ENCODE results near the gene GCAT. TPM values are rescaled to one million over a fixed set of nuclear protein-coding genes. Genes with fewer than 3 reads are reported as not detected.
"Not testable (repeated sequence)": the region's sequence is repeated elsewhere in the genome, so short reads cannot be mapped to it uniquely, and the experiment has no call there.

The GCAT gene
- polyA plus RNA-seq, 1 of the 3 experiments (the other 2 are of a cell fraction) = 24.2 TPM

- Histone ChIP-seq H3K36me3 (replicated peaks in 1 of 2; ENCODE audit: control insufficient read depth in 1 of 2, insufficient read depth in 2 of 2, low read length in 1 of 2) (no peaks in the 10 kb centered on the region), H3K27ac (ENCODE audit: low read depth in 2 of 2, low read length in 1 of 2) (no peak overlapping the region), H3K27me3 (ENCODE audit: insufficient read depth) (no peaks in the 10 kb centered on the region), H3K4me1 (ENCODE audit: control insufficient read depth in 1 of 2, insufficient read depth in 2 of 2, low read depth in 1 of 2, low read length in 1 of 2) (peaks cover 0 to 2% of the 10 kb centered on the region in 2 experiments; a peak in 1 of 4 replicates), H2AFZ (ENCODE audit: low read depth) (no peak overlapping the region), H3F3A (replicated peaks; ENCODE audit: insufficient read depth) (no peaks in the 10 kb centered on the region), H3K9me3 (no peaks in the 10 kb centered on the region), H3K4me2 (no peak overlapping the region), H3K79me2 (ENCODE audit: insufficient read depth) (no peaks in the 10 kb centered on the region), H3K4me3 (ENCODE audit: low read depth in 2 of 2, low read length in 1 of 2) (no peak overlapping the region), H3K9me2 (no peaks in the 10 kb centered on the region), H3K9ac (no peak overlapping the region), H4K20me1 (ENCODE audit: insufficient read depth) (no peaks in the 10 kb centered on the region)
- WGBS (ENCODE audit: low lambda C conversion rate) = 64% methylated on average over 3 of the region's 3 CpGs
- POLR2A ChIA-PET = no interaction called here
- CTCF ChIA-PET = interaction anchor here (0.9 to 1.0 kb wide), 2 partner anchors 13 to 21 kb away, joined by 3 read pairs; no protein-coding TSS in a partner anchor
- no peak for DNase-seq
- TF ChIP-seq NRF1 (IDR thresholded peaks at IDR 0.05; ENCODE audit: low read depth, low read length) (no peak), GATA2 (CRISPR knock-in tag; IDR thresholded peaks at IDR 0.05) (no peak), MEF2A (IDR thresholded peaks at IDR 0.05; ENCODE audit: borderline replicate concordance, low read depth) (no peak), FOXM1 (IDR thresholded peaks at IDR 0.05; ENCODE audit: low read depth) (no peak), RCOR1 (IDR thresholded peaks at IDR 0.05; ENCODE audit: low read length) (no peak), ELF1 (IDR thresholded peaks at IDR 0.05) (no peak), CHD2 (IDR thresholded peaks at IDR 0.05; ENCODE audit: low read length, partially characterized antibody) (no peak), EP300 (IDR thresholded peaks at IDR 0.05; ENCODE audit: borderline replicate concordance in 1 of 2, low read depth in 1 of 2, low read length in 1 of 2) (no peak), EZH2phosphoT487 (IDR thresholded peaks at IDR 0.05; ENCODE audit: borderline replicate concordance, low read depth) (no peak), POLR2AphosphoS5 (IDR thresholded peaks at IDR 0.05; ENCODE audit: low read depth, low read length) (no peak), GABPA (IDR thresholded peaks at IDR 0.05; ENCODE audit: low read depth) (no peak), NFIC (IDR thresholded peaks at IDR 0.05; ENCODE audit: borderline replicate concordance) (no peak), RAD21 (IDR thresholded peaks at IDR 0.05; ENCODE audit: low read length) (no peak), TAF1 (IDR thresholded peaks at IDR 0.05; ENCODE audit: borderline replicate concordance, low read depth, low read length) (no peak), REST (IDR thresholded peaks at IDR 0.05; ENCODE audit: low read depth, low read length) (no peak), TCF12 (IDR thresholded peaks at IDR 0.05) (no peak), MXI1 (IDR thresholded peaks at IDR 0.05; ENCODE audit: low read depth, low read length) (no peak)
- TF ChIP-seq, protein P1, sequence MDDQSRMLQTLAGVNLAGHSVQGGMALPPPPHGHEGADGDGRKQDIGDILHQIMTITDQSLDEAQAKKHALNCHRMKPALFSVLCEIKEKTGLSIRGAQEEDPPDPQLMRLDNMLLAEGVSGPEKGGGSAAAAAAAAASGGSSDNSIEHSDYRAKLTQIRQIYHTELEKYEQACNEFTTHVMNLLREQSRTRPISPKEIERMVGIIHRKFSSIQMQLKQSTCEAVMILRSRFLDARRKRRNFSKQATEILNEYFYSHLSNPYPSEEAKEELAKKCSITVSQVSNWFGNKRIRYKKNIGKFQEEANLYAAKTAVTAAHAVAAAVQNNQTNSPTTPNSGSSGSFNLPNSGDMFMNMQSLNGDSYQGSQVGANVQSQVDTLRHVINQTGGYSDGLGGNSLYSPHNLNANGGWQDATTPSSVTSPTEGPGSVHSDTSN (IDR thresholded peaks at IDR 0.05) = no peak
- TF ChIP-seq, protein P2, sequence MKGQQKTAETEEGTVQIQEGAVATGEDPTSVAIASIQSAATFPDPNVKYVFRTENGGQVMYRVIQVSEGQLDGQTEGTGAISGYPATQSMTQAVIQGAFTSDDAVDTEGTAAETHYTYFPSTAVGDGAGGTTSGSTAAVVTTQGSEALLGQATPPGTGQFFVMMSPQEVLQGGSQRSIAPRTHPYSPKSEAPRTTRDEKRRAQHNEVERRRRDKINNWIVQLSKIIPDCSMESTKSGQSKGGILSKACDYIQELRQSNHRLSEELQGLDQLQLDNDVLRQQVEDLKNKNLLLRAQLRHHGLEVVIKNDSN (IDR thresholded peaks at IDR 0.05; ENCODE audit: borderline replicate concordance, low read depth) = no peak
These were observed 11.7 kb upstream of the GCAT start for GRCh38 chr22:37796079-37796478.

- H3F3A ChIP-seq (replicated peaks; ENCODE audit: insufficient read depth); H3K27me3 ChIP-seq (ENCODE audit: insufficient read depth); H3K4me2 ChIP-seq; H3K9me3 ChIP-seq; DNase-seq; H3K4me1 ChIP-seq (ENCODE audit: control insufficient read depth in 1 of 2, insufficient read depth in 2 of 2, low read depth in 1 of 2, low read length in 1 of 2); H2AFZ ChIP-seq (ENCODE audit: low read depth); H3K4me3 ChIP-seq (ENCODE audit: low read depth in 2 of 2, low read length in 1 of 2); H3K9me2 ChIP-seq; H4K20me1 ChIP-seq (ENCODE audit: insufficient read depth); CTCF ChIA-PET; H3K79me2 ChIP-seq (ENCODE audit: insufficient read depth); POLR2A ChIA-PET; H3K36me3 ChIP-seq (replicated peaks in 1 of 2; ENCODE audit: control insufficient read depth in 1 of 2, insufficient read depth in 2 of 2, low read length in 1 of 2); H3K9ac ChIP-seq; H3K27ac ChIP-seq (ENCODE audit: low read depth in 2 of 2, low read length in 1 of 2): not testable (repeated sequence)
- 94% methylated on average over 7 of the region's 7 CpGs for WGBS (ENCODE audit: low lambda C conversion rate)
These were observed 10.5 kb upstream of the GCAT start for GRCh38 chr22:37797259-37797658.
